Hippocampal formation (tissue), 2 donors: ENCODE measurements around the gene IGFL3.
"Not testable (repeated sequence)": the region's sequence is repeated elsewhere in the genome, so short reads cannot be mapped to it uniquely, and the experiment has no call there.

Source experiments
- DNase-seq, 2 donors: peaks; one replicate each; lab custom pipeline; 2025; lab: John Stamatoyannopoulos, UW

The IGFL3 gene

GRCh38 chr19:46125447-46125846 lies 959 bp upstream of the IGFL3 start:
- DNase-seq, result no peak

- no peak for DNase-seq
Observed at GRCh38 chr19:46118136-46118535, 6.4 kb downstream of the IGFL3 start.

GRCh38 chr19:46116121-46116520 lies 8.4 kb downstream of the IGFL3 start:
- no peak for DNase-seq

- no peak for DNase-seq
Observed at GRCh38 chr19:46115396-46116106, 8.9 kb downstream of the IGFL3 start.

DNA sequence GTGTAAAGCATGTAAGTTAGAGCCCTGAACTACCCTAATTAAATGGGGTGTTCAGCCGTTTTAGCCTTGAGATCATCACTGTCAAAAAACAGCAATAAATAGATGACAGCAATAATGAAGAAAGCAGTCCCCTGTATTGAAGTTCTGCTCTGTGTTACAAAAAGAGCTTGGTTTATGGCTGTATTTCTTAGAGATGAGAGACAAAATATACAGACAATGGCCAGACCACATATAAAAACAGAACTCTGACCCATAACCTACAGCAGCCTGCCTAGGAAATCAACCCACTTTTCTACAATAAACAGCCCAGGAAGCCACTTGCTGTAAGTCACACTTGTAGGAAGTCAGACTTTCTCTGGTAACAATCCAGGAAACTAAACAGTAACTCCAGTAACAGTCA lies 10.8 kb downstream of the IGFL3 start:
- DNase-seq, result no peak

DNA sequence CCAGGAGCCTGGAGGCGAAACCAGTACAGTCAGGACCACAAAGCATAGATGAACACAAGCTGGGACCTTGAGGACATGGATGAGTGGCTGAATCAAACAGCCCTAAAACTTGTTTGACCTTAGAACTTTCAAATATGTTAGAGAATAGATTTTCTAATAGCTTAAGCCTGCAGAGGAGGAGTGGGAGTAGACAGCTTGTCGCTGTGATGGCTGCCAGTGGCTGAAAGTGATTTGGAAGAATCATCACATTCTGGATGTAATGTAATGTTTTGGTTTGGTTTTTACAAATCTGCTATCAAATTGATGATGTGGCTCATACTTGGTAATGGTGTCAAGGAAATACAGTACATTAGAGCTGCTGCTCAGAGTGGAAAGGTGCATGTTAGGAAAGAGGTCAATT lies 12.0 kb downstream of the IGFL3 start:
- no peak for DNase-seq

GRCh38 chr19:46111376-46111775 lies 13.1 kb downstream of the IGFL3 start:
- DNase-seq, result no peak

GRCh38 chr19:46109876-46110275 lies 14.6 kb downstream of the IGFL3 start:
- no peak for DNase-seq

GRCh38 chr19:46107371-46107770 lies 17.1 kb downstream of the IGFL3 start:
- DNase-seq, result no peak

DNA sequence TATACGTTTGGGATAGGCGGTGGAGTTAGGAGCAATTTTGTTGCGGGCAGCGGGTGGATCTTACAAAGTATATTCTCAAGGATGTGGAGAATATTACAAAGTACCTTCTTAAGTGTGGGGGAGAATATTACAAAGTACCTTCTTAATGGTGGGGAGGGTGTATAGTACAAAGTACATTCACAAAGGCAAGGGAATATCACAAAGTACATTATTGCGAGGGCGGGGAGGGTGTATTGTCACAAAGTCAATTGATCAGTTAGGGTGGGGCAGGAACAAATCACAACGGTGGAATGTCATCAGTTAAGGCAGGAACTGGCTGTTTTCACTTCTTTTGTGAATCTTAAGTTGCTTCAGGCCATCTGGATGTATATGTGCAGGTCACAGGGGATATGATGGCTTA lies 22.2 kb downstream of the IGFL3 start:
- DNase-seq, result not testable (repeated sequence)

DNA sequence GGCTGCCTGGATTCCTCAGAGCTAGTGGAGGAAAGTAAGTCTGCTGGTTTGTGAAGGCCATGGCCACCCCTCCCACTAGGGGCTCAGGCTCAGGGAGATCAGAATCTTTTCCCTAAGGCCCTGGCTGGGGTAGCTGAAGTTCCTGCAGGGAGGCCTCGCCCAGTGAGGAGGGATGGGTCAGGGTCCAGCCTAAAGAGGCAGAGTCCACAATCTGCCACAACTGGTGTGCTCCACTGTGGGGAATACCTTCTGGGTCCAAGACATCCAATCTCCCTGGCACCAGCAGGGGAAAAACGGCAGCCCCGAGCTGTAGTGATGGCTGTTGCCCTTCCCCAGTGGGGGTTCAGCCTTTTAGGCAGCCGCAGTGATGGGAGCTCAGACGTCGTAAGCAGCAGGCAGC lies 23.2 kb downstream of the IGFL3 start:
- DNase-seq, result no peak

DNA sequence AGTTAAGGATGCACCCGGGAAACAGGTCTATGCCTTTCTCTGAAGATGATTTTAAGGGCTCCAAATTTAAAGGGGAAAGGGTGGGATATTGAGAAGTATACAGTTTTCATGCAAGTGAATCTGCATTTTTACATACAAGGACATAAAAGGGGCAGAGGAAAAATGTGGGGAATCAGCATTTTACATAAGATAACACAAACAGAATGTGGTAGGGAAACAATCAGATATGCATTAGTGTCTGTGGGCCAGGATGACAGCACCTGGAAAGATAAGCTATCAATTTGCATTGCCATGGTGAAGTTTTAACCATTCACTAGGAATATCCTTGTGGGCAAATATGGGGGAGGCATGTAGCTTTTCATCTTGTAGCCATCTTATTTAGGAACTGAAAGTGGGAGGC lies 24.1 kb downstream of the IGFL3 start:
- no peak for DNase-seq

DNA sequence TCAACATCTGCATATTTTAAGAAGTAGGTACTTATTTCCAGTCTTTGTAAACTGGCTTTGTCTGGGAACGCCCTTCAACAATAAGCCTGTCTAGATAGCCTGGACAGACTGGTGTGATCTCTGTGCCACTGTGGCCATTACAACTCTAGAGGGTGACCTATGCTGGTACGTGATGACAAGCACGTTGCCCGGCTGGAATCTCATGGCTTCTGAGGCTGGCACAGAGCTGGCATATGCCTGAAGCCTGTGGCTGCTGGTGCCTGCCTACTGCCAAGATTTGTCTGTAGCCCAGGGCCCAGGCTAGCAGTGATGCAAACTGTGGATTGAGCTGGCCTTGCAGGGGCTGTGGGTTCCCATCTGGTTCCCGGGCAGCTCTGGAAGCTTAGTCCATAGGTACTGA lies 34.0 kb downstream of the IGFL3 start:
- DNase-seq, result no peak

GRCh38 chr19:46089432-46089831 lies 35.1 kb downstream of the IGFL3 start:
- no peak for DNase-seq

DNA sequence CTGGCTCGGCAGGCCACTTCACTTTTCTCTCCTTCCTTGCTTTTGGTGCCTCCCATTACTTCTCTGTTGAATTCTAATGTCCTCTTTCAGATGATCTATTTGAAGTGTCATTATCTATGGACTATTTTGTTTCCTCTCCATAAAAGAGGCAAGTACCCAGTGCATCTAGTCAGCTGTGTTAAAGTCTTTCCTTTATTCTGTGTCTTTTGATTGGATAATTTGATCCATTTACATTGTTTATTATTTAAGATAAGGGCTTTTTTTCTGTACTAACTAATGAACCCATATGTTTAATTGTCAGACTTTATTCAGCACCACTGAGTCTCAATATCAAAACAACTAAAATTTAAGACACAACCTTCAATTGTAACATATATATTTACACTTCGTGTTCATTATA lies 36.4 kb downstream of the IGFL3 start:
- no peak for DNase-seq

DNA sequence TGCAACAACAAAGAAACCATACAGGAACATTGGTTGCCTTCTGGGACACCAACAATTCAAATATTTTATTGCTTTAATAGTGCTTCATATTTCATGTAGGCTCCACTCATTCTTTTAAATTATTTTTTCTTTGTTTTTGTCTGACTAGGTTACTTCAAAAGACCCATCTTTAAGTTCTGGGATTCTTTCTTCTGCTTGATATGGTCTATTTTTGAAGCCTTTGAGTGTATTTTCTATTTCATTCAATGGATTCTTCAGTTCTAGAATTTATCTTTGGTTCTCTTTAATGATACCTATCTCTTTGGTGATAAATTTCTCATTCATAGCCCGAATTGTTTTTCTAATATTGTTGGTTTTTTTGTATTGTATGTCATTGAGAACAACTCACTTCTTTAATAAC lies 38.6 kb downstream of the IGFL3 start:
- DNase-seq, result no peak

DNA sequence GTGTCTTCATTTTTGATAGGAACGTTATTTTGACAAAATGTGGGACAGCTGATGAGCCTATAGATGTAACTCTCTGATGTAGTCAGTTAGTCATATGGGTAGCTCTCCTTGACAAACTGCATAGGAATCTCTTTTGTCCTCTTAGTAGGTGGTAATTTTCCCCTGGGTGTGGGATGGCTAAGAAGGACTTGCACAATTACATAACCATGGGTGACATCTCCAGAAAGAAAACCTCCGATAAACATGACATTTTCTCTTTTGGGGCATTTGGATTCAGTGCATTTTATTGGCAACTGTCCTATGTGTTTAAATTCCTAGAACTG lies 41.8 kb downstream of the IGFL3 start:
- DNase-seq, result no peak

- peak in 1 of 2 donors; percentile 52 for DNase-seq
Observed at GRCh38 chr19:46081928-46082727, 42.4 kb downstream of the IGFL3 start.

- no peak for DNase-seq
Observed at GRCh38 chr19:46080561-46080960, 43.9 kb downstream of the IGFL3 start.

DNA sequence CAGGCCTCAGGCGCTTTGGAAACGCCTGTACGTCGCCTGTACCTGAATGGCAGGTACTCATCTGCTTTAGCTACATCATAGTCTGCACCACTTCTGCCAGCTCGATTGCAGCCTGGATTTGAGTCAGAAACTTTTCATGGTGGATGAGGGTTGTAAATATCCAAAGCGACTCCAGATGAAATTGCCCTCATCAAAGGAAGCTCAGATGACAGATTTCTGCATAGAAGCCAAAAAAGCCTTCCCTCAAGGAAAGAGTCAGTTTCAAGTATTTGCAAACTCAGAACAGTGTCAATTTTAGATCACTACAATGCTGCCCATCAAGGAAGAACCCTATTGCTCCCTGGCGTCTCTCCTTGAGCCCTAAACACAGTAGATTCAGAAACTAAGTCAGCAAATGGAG lies 44.9 kb downstream of the IGFL3 start:
- no peak for DNase-seq

GRCh38 chr19:46078573-46079332 lies 45.7 kb downstream of the IGFL3 start:
- peak; percentile 38 to 54 for DNase-seq

DNA sequence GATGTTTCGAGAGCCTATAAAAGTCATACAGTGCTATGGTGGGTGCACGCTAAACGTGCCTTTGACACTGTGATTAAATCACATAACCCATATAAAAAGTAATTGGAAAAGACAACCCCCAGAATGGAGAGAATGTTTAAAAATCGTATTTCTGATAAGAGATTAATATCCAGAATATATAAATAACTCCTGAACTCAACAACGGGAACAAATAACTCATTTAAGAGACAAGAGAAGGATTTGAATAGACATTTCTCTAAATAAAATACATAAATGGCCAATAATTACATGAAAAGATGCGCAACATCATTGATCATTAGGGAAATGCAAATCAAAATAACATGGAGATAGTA lies 46.7 kb downstream of the IGFL3 start:
- DNase-seq, result no peak
